ENCODE measurements around the gene FLNB. TPM values are rescaled to one million over a fixed set of nuclear protein-coding genes. Genes with fewer than 3 reads are reported as not detected.
"Not testable (repeated sequence)": the region's sequence is repeated elsewhere in the genome, so short reads cannot be mapped to it uniquely, and the experiment has no call there.

The FLNB gene
- total RNA-seq, 1 donor from 2014 or later = 103 TPM

DNA sequence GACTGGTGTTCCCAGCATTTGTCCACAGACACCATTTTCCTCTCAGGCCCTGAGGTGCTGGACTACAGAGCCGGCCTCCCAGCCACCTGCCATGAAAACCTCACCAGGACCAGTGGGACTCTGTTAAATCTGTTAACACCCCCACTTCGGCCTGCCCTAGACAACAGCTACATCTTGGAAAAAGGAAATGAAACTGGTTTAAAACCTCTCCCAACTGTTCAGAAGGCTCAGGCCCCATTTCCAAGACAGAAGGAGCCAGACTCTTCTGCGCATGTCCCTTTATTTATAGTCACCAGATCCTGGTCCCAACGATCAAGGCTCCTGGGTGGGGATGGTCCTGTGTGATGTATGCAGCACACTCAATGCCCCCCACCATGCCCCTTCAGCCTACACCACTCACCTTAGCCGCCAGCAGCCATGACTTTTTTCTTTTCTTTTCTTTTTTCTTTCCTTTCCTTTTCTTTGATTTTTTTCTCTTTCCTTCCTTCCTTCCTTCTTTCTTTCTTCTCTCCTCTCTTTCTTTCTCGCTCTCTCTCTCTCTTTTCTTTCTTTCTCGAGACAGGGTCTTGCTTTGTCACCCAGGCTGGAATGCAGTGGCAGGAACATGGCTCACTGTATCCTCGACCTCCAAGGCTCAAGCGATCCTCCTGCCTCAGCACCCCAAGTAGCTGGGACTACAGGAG lies 25.5 kb upstream of the FLNB start:
- DNase-seq (ENCODE audit: low spot score, unreplicated experiment) = no peak
- Mint-ChIP-seq H3K36me3 (ENCODE audit: insufficient read depth) (no peaks in the 10 kb centered on the region), H3K27me3 (no peaks in the 10 kb centered on the region), H3K27ac (no peak overlapping the region), H3K4me3 (ENCODE audit: low read depth) (no peak overlapping the region), H3K4me1 (ENCODE audit: low read depth) (peaks cover 4% of the 10 kb centered on the region), H3K9me3 (ENCODE audit: low read depth) (no peaks in the 10 kb centered on the region)
- TF ChIP-seq, protein P1, sequence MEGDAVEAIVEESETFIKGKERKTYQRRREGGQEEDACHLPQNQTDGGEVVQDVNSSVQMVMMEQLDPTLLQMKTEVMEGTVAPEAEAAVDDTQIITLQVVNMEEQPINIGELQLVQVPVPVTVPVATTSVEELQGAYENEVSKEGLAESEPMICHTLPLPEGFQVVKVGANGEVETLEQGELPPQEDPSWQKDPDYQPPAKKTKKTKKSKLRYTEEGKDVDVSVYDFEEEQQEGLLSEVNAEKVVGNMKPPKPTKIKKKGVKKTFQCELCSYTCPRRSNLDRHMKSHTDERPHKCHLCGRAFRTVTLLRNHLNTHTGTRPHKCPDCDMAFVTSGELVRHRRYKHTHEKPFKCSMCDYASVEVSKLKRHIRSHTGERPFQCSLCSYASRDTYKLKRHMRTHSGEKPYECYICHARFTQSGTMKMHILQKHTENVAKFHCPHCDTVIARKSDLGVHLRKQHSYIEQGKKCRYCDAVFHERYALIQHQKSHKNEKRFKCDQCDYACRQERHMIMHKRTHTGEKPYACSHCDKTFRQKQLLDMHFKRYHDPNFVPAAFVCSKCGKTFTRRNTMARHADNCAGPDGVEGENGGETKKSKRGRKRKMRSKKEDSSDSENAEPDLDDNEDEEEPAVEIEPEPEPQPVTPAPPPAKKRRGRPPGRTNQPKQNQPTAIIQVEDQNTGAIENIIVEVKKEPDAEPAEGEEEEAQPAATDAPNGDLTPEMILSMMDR (IDR thresholded peaks at IDR 0.05; ENCODE audit: unreplicated experiment) = no peak

GRCh38 chr3:57983734-57984518 lies 24.3 kb upstream of the FLNB start:
- Mint-ChIP-seq H3K4me3 (ENCODE audit: low read depth) (no peak overlapping the region), H3K27ac (no peak overlapping the region), H3K9me3 (ENCODE audit: low read depth) (no peaks in the 10 kb centered on the region), H3K36me3 (ENCODE audit: insufficient read depth) (no peaks in the 10 kb centered on the region), H3K27me3 (no peaks in the 10 kb centered on the region), H3K4me1 (ENCODE audit: low read depth) (no peaks in the 10 kb centered on the region)
- DNase-seq (ENCODE audit: low spot score, unreplicated experiment) = no peak
- TF ChIP-seq, protein P1 (IDR thresholded peaks at IDR 0.05; ENCODE audit: unreplicated experiment) = no peak

DNA sequence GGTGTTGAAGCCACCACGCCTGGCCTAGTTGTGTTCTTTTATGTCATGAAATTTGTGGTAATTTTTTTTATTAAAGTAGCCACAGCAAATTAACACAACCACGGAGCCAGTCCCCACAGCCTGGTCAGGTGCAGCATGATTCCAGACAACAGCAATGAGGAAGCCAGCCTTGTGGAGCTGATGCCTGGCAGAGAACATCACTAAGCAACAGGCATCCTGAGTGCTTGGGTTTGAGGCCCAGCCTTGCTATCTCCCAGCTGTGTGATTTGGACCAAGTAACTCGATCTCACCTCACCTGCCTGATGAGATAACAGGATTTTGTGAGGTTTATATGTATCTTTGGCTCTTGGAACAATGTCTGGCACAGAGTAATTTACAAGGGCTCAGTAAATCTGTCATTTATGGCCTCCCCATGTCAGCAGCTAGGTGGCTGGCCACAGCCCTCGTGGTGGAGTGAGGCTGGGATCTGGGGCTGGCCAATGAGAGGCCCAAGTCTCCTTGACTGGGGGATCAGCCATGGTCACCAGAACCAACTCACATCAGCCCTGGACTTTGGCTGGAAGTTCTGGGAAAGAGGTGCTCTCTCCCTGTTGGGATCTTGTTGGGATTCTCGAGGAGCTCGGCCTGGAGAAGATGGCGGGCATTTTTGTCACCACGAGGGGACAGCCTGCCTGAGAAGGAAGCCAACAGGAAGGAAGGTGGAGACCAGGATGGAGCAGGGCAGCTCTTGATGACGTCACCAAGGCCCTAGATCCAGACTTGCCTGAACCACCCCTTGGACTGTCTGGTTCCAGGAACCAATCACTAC lies 22.8 kb upstream of the FLNB start:
- TF ChIP-seq, protein P1 (IDR thresholded peaks at IDR 0.05; ENCODE audit: unreplicated experiment) = no peak
- H3K27me3 Mint-ChIP-seq = no peaks in the 10 kb centered on the region
- DNase-seq (ENCODE audit: low spot score, unreplicated experiment) = no peak
- H3K27ac Mint-ChIP-seq = no peak overlapping the region
- H3K4me3 Mint-ChIP-seq (ENCODE audit: low read depth) = no peak overlapping the region
- H3K36me3 Mint-ChIP-seq (ENCODE audit: insufficient read depth) = no peaks in the 10 kb centered on the region
- no peaks in the 10 kb centered on the region for H3K4me1 Mint-ChIP-seq (ENCODE audit: low read depth)
- no peaks in the 10 kb centered on the region for H3K9me3 Mint-ChIP-seq (ENCODE audit: low read depth)

DNA sequence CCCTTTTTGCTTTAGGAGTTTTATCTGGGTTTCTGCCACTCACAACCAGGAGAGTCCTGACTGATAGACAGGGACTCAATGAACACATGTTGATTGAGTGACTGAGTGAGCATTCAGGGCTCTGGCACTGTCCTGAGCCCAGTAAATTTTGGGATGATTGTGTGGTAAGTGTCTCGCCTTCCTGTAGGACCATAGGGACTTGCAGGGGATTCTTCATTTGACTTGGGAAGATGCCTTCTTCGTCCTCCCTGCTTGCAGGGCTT lies 22.3 kb upstream of the FLNB start:
- TF ChIP-seq, protein P1 (IDR thresholded peaks at IDR 0.05; ENCODE audit: unreplicated experiment) = no peak
- Mint-ChIP-seq H3K9me3 (ENCODE audit: low read depth) (no peaks in the 10 kb centered on the region), H3K27me3 (no peaks in the 10 kb centered on the region), H3K4me1 (ENCODE audit: low read depth) (no peaks in the 10 kb centered on the region), H3K27ac (no peak overlapping the region), H3K4me3 (ENCODE audit: low read depth) (no peak overlapping the region), H3K36me3 (ENCODE audit: insufficient read depth) (no peaks in the 10 kb centered on the region)
- DNase-seq (ENCODE audit: low spot score, unreplicated experiment) = no peak

DNA sequence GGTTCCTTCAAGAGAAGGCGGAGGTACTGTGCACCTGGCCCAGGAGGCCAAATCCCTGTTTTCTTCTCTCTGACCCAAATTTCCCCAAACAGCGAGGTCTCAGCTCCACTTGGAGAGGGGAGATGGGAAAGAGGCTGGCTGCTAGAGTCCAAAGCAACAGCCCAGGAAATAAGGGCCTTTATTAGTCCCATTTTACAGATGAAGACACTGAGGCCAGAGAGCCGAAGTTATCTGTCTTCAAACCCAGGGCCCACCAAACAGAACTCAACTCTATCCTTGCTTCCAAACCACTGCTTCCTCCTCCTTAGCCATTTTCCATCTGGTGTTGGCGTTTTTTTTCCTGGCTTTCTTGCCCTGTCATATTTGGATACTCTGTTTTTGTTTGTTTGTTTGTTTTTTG lies 22.0 kb upstream of the FLNB start:
- H3K9me3 Mint-ChIP-seq (ENCODE audit: low read depth) = no peaks in the 10 kb centered on the region
- H3K36me3 Mint-ChIP-seq (ENCODE audit: insufficient read depth) = no peaks in the 10 kb centered on the region
- TF ChIP-seq, protein P1 (IDR thresholded peaks at IDR 0.05; ENCODE audit: unreplicated experiment) = no peak
- no peak for DNase-seq (ENCODE audit: low spot score, unreplicated experiment)
- H3K27ac Mint-ChIP-seq = no peak overlapping the region
- H3K27me3 Mint-ChIP-seq = no peaks in the 10 kb centered on the region
- no peaks in the 10 kb centered on the region for H3K4me1 Mint-ChIP-seq (ENCODE audit: low read depth)
- H3K4me3 Mint-ChIP-seq (ENCODE audit: low read depth) = no peak overlapping the region

GRCh38 chr3:57989198-57989597 lies 19.0 kb upstream of the FLNB start:
- H3K27me3 Mint-ChIP-seq; H3K4me1 Mint-ChIP-seq (ENCODE audit: low read depth); H3K4me3 Mint-ChIP-seq (ENCODE audit: low read depth); DNase-seq (ENCODE audit: low spot score, unreplicated experiment); H3K36me3 Mint-ChIP-seq (ENCODE audit: insufficient read depth); H3K27ac Mint-ChIP-seq; H3K9me3 Mint-ChIP-seq (ENCODE audit: low read depth): not testable (repeated sequence)

Measured in progenitor cell of endocrine pancreas (in vitro differentiated cells).